Memory B cell (primary cell): ENCODE data around the gene PRAMEF12.

ENCODE experiments used
- ATAC-seq: fragments of 150-1000 bp; cut with Tn5 transposase; 2 replicates; pipeline ENCODE4 v1.10.0; 2021; ENCODE audit warnings: low read depth, mild to moderate bottlenecking, moderate library complexity
- DNase-seq, 2 donors: peaks; one replicate each; pipeline ENCODE4 v3.0.0; 2022; ENCODE audit warnings: low spot score in 2 of 2
- H3K27ac Mint-ChIP-seq: one replicate; pipeline ENCODE4 v1.8.0; 2022; ENCODE audit warnings: mild to moderate bottlenecking, moderate library complexity, mixed read lengths
- H3K27me3 Mint-ChIP-seq: one replicate; pipeline ENCODE4 v1.8.0; 2022; ENCODE audit warnings: mixed read lengths
- H3K36me3 Mint-ChIP-seq: one replicate; pipeline ENCODE4 v1.8.0; 2022; ENCODE audit warnings: mild to moderate bottlenecking, mixed read lengths
- H3K4me1 Mint-ChIP-seq: one replicate; pipeline ENCODE4 v1.8.0; 2022; ENCODE audit warnings: mixed read lengths
- H3K4me3 Mint-ChIP-seq: one replicate; pipeline ENCODE4 v1.8.0; 2022; ENCODE audit warnings: mild to moderate bottlenecking, moderate library complexity, mixed read lengths
- H3K9me3 Mint-ChIP-seq: one replicate; pipeline ENCODE4 v1.8.0; 2022; ENCODE audit warnings: mixed read lengths

Gene PRAMEF12

DNA sequence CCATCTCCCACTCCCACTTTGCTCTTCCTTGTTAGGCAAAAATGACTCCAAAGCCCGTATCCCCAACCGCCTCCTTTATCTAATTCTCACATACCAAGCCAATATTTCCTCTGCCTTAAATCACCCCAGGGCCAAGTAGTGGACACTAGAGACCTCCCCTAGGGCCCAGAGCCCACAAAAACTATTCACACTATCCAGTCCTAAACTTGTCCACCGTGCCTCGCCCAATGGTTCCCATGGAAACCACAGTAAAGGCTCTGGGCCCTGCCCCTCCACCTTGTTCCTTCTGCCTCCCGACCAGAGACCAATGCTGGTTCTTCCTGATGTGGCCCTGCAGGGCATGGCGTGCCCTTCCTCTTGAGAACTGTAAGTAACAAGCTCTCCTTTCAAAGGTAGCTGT is 15.7 kb upstream of the PRAMEF12 start:
- peaks cover 9% of the 10 kb centered on the region for H3K27me3 Mint-ChIP-seq

DNA sequence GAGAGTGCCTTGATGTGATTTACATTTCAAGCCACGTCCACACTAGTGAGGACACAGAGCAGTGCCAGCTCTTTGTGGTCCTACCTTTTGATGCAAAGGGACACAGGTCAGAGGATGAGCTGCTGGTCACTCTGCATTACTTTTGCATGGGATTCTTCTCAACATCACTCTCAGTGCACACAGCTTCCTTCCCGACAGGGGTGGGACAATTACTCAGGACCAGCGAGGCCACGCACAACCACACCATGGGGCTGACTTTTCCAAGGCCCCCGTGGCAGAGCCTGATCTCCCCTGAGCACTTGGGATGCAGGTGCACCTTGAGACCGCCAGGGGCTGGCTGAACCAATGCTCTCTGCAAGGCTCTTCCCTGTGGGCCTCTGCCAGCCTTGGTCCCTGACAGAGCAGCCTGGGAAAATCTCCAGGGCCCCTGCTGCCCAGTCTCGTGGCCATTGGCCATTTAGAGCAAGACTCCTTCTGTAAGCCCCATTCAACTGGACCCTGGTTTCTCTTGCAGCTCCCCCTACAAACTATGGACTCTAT is 13.2 kb upstream of the PRAMEF12 start:
- Mint-ChIP-seq H3K36me3 (no peaks in the 10 kb centered on the region), H3K9me3 (no peaks in the 10 kb centered on the region), H3K27ac (no peak overlapping the region), H3K27me3 (peaks cover 8% of the 10 kb centered on the region), H3K4me3 (no peak overlapping the region), H3K4me1 (no peaks in the 10 kb centered on the region)
- ATAC-seq (no peak), DNase-seq (no peak)

More for the DNA sequence above, 15.7 kb upstream of the PRAMEF12 start:
- no peaks in the 10 kb centered on the region for H3K36me3 Mint-ChIP-seq
- no peaks in the 10 kb centered on the region for H3K9me3 Mint-ChIP-seq
- DNase-seq (no peak), ATAC-seq (no peak)
- H3K27ac Mint-ChIP-seq: no peak overlapping the region
- no peaks in the 10 kb centered on the region for H3K4me1 Mint-ChIP-seq
- no peak overlapping the region for H3K4me3 Mint-ChIP-seq

DNA sequence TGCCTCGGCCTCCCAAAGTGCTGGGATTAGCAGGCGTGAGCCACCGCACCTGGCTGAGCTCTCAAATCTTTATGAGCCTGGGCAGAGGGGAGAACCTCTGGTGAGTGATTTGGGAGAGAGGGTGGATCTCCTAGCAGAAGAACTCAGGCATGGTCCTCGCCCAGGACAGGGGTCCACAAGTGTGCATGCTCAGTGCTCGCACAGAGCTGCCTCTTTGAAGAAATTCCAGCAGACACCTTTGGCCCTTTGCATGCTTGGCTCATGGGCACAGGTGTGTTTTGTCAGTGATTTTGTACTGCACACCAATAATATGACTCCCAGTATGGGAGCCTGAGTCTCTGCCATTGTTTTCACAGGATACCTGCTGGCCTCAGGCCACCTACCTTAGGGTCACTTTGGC is 11.8 kb upstream of the PRAMEF12 start:
- no peak for DNase-seq
- no peak for ATAC-seq
- Mint-ChIP-seq H3K4me1 (no peaks in the 10 kb centered on the region), H3K27ac (no peak overlapping the region), H3K27me3 (peaks cover 8% of the 10 kb centered on the region), H3K36me3 (no peaks in the 10 kb centered on the region), H3K9me3 (no peaks in the 10 kb centered on the region), H3K4me3 (no peak overlapping the region)

DNA sequence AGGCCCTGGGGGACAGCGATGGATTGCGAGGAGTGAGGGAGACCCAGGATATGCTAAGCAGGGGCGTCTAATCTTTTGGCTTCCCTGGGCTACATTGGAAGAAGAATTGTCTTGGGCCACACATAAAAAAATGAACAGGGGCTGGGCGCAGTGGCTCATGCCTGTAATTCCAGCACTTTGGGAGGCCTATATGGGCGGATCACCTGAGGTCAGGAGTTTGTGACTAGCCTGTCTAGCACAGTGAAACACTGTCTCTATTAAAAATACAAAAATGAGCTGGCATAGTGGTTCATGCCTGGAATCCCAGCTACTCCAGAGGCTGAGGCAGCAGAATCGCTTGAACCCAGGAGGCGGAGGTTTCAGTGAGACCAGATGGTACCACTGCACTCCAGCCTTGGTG is 10.8 kb upstream of the PRAMEF12 start:
- Mint-ChIP-seq H3K4me3 (no peak overlapping the region), H3K9me3 (no peaks in the 10 kb centered on the region), H3K36me3 (no peaks in the 10 kb centered on the region), H3K27me3 (peaks cover 7% of the 10 kb centered on the region), H3K4me1 (no peaks in the 10 kb centered on the region), H3K27ac (no peak overlapping the region)
- ATAC-seq (no peak), DNase-seq (no peak)

DNA sequence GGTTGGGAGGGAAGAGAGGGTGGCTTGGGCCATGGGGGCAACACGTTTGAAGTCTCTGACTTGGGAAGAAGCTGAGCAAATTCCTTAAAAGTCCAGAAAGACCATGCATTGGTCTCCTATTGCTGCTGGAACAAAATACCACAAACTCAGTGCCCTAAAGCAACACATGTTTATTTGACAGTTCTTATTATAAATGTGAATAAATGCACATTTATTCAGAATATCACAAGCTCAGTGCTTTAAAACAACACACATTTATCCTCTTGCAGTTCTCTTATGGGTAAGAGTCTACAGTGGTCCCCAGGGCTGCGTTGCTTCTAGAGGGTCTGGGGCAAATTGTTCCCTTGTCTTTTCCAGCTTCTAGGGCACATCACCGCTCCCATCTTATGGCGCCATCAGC is 10.1 kb upstream of the PRAMEF12 start:
- no peaks in the 10 kb centered on the region for H3K4me1 Mint-ChIP-seq
- ATAC-seq (no peak), DNase-seq (no peak)
- peaks cover 10% of the 10 kb centered on the region for H3K27me3 Mint-ChIP-seq
- H3K9me3 Mint-ChIP-seq: no peaks in the 10 kb centered on the region
- H3K36me3 Mint-ChIP-seq: no peaks in the 10 kb centered on the region
- no peak overlapping the region for H3K27ac Mint-ChIP-seq
- H3K4me3 Mint-ChIP-seq: no peak overlapping the region

DNA sequence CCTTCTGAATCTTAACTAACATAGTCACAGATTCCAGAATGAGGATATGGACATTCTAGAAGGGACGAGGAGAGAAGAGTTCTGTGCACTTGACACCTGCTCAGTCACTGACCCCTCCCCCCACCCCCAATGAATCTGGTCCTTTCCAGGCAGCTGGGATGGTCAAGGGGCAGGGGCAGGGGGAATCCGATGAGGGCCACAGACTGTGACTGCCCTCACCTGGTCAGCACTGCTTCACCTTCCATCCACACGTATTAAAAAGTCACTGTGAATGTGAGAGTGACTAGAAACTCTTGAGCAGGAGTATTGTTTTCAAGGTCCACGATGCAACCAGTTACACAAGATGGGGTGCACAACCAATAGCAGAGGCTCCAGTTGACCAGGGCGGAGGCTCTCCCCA is 9.5 kb upstream of the PRAMEF12 start:
- no peaks in the 10 kb centered on the region for H3K4me1 Mint-ChIP-seq
- ATAC-seq: no peak
- no peaks in the 10 kb centered on the region for H3K9me3 Mint-ChIP-seq
- no peaks in the 10 kb centered on the region for H3K36me3 Mint-ChIP-seq
- DNase-seq: no peak
- peaks cover 10% of the 10 kb centered on the region for H3K27me3 Mint-ChIP-seq
- H3K27ac Mint-ChIP-seq: no peak overlapping the region
- H3K4me3 Mint-ChIP-seq: no peak overlapping the region

DNA sequence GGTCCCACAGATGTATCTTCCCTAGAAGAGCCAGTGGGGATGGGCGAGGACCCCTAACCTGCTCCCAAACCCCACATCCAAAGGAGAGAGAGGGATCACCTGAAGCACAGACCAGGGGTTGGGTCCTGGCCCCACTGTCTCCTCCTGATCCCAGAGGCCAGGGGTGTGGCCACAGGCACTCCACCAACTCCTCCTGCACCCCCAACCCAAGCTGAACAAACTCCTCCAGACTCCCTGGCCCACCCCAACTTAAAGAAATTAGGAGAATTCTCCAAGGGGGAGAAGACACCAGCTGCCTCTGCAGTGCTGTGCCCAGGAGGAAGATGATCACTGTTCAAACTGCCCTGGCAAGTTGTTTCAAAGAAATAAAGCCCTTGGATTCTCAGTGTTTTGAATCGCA is 4.5 kb upstream of the PRAMEF12 start:
- ATAC-seq: no peak
- no peak for DNase-seq
- H3K9me3 Mint-ChIP-seq: no peaks in the 10 kb centered on the region
- no peak overlapping the region for H3K4me3 Mint-ChIP-seq
- no peaks in the 10 kb centered on the region for H3K4me1 Mint-ChIP-seq
- no peaks in the 10 kb centered on the region for H3K36me3 Mint-ChIP-seq
- peaks cover 16% of the 10 kb centered on the region for H3K27me3 Mint-ChIP-seq
- H3K27ac Mint-ChIP-seq: no peak overlapping the region

DNA sequence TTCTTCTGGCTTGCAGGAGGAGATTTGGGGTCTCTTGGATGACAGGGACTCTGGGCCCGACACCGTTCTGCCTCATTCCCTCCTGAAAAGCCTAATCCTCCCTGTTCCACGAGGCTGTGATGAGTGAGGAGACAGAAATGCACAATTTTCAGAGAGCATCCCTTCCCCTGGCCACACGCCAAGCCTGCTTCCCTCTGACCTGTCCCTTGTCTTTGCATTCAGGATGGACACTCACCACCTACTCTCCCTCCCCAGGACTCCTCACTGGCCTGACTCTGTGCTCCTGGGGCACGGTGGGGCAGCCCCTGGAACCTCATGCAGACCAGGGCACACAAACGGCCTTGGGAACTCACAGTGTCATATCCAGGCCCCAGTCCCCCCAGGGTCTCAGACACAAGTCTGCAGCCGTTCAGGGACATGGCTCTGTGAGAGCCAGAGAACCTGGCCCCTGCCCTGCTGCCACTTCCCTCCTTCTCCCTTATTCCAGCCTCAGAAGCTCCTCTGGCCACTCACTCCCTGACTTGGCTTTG is 3.5 kb upstream of the PRAMEF12 start:
- ATAC-seq (no peak), DNase-seq (no peak)
- no peaks in the 10 kb centered on the region for H3K4me1 Mint-ChIP-seq
- H3K27me3 Mint-ChIP-seq: peaks cover 16% of the 10 kb centered on the region
- H3K9me3 Mint-ChIP-seq: no peaks in the 10 kb centered on the region
- no peaks in the 10 kb centered on the region for H3K36me3 Mint-ChIP-seq
- H3K4me3 Mint-ChIP-seq: no peak overlapping the region
- H3K27ac Mint-ChIP-seq: no peak overlapping the region

DNA sequence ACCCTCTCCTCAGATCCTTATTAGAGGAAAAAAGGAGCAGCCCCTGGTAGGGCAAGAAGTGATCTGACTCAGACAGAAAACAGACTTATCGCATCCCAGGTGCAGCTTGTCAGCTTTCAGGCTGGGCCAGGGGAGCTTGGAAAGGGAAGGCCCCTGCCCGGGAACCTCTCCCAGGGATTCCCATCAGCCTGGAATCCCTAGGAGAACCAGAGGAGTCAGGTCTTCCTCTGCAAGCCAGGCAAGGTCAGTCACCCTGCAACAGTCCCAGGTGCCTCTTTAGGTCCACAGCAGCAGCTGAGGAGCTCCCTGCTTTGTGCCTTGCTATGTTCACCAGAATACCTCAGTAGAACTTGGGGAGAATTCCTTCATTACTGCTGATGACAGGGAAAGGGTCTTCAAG is 2.9 kb upstream of the PRAMEF12 start:
- ATAC-seq: no peak
- Mint-ChIP-seq H3K9me3 (no peaks in the 10 kb centered on the region), H3K36me3 (no peaks in the 10 kb centered on the region), H3K27ac (no peak overlapping the region), H3K4me1 (no peaks in the 10 kb centered on the region), H3K27me3 (peaks cover 16% of the 10 kb centered on the region), H3K4me3 (no peak overlapping the region)
- no peak for DNase-seq

DNA sequence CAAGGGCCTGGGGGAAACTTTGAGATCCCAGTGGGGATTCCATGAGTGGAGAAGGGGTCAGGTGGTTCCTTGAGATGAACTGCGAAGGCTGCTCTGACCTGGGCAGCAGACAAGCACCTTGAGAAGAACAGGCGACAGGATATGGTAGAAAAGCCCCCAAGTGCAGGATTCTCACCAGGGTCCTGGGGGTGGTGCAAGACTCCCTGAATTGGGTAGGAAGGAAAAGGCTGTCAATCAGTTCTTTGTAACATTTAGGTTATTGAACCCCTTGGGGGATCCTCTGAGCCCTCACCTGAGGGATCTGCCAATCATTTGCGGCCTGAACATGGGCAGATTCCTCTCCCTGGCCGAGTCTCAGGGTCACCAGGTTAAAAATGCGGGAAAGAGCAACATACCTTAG is 2.4 kb upstream of the PRAMEF12 start:
- no peak overlapping the region for H3K4me3 Mint-ChIP-seq
- peaks cover 16% of the 10 kb centered on the region for H3K27me3 Mint-ChIP-seq
- H3K27ac Mint-ChIP-seq: no peak overlapping the region
- H3K4me1 Mint-ChIP-seq: no peaks in the 10 kb centered on the region
- no peak for DNase-seq
- ATAC-seq: no peak
- H3K9me3 Mint-ChIP-seq: no peaks in the 10 kb centered on the region
- H3K36me3 Mint-ChIP-seq: no peaks in the 10 kb centered on the region

DNA sequence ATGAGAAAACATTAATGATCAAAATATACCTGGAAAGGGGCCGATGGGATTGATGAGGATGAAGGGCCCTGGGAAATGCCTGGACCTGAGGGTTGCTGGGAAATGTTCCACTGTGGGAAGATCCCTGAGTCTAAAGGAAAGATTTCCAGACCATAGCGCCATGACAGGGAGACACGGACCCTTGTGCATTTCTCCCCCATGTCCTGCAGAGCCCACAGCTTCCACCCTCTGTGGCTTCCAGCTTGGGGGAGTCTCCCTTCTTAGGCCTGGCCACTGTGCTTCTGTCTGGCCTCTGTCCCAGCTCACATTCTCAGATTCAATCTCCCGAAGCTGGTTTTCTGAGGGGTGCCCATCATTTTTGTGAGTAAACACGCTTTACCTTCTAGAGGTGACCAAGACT is 1.0 kb upstream of the PRAMEF12 start:
- no peaks in the 10 kb centered on the region for H3K4me1 Mint-ChIP-seq
- H3K36me3 Mint-ChIP-seq: no peaks in the 10 kb centered on the region
- DNase-seq: no peak
- no peak for ATAC-seq
- no peak overlapping the region for H3K27ac Mint-ChIP-seq
- H3K4me3 Mint-ChIP-seq: no peak overlapping the region
- no peaks in the 10 kb centered on the region for H3K9me3 Mint-ChIP-seq
- H3K27me3 Mint-ChIP-seq: peaks cover 15% of the 10 kb centered on the region

DNA sequence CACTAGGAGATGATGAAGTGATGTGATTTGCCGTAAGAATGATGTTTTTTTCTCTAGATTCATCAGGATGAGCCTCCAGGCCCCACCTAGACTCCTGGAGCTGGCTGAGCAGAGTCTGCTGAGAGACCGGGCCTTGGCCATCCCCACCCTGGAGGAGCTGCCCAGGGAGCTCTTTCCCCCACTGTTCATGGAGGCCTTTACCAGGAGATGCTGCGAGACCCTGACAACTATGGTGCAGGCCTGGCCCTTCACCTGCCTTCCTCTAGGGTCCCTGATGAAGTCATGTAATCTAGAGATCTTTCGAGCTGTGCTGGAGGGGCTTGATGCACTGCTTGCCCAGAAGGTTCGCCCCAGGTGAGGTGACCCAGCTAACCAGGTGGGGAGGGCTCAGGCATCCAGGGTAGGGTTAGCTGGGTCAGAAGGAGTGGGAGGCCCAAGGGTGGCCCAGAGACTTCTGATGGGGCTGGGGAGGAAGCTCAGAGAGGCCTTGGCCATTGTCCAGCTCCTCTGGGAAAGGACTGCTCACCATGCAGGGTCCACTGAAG is 1.3 kb downstream of the PRAMEF12 start:
- no peak for ATAC-seq
- no peaks in the 10 kb centered on the region for H3K36me3 Mint-ChIP-seq
- no peak for DNase-seq
- no peak overlapping the region for H3K27ac Mint-ChIP-seq
- peaks cover 12% of the 10 kb centered on the region for H3K27me3 Mint-ChIP-seq
- H3K4me3 Mint-ChIP-seq: no peak overlapping the region
- H3K9me3 Mint-ChIP-seq: no peaks in the 10 kb centered on the region
- no peaks in the 10 kb centered on the region for H3K4me1 Mint-ChIP-seq

DNA sequence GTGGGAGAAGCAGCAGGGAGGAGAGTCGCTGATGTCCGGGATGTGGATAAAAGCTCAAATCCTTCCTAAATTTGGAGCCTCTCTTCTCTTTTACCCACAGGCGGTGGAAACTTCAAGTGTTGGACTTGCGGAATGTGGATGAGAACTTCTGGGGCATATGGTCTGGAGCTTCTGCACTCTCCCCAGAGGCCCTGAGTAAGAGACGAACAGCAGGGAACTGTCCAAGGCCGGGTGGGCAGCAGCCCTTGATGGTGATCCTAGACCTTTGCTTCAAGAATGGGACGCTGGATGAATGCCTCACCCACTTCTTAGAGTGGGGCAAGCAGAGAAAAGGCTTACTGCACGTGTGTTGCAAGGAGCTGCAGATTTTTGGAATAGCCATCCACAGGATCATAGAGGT is 1.9 kb downstream of the PRAMEF12 start:
- no peak for ATAC-seq
- Mint-ChIP-seq H3K36me3 (no peaks in the 10 kb centered on the region), H3K9me3 (no peaks in the 10 kb centered on the region), H3K27ac (no peak overlapping the region), H3K4me1 (no peaks in the 10 kb centered on the region), H3K4me3 (no peak overlapping the region), H3K27me3 (peaks cover 7% of the 10 kb centered on the region)
- DNase-seq: no peak

DNA sequence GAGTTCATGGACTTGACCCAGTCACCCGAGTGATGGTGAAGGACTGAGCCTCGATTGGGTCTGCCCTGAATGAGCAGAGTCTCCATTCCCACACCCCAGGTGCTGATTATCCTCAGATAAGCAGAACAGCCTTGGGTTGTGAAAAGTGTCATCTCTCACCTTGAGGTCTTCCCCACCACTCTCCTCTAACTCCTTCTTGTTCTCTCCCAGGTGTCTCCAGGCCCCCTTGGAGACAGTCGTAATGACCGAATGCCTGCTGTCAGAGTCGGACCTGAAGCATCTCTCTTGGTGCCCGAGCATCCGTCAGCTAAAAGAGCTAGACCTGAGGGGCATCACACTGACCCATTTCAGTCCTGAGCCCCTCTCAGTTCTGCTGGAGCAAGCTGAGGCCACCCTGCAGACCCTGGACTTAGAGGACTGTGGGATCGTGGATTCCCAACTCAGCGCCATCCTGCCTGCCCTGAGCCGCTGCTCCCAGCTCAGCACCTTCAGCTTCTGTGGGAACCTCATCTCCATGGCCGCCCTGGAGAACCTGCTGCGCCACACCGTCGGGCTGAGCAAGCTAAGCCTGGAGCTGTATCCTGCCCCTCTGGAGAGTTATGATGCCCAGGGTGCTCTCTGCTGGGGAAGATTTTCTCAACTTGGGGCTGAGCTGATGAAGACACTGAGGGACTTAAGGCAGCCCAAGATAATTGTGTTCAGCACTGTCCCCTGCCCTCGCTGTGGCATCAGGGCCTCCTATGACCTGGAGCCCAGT is 3.4 kb downstream of the PRAMEF12 start:
- no peak overlapping the region for H3K27ac Mint-ChIP-seq
- DNase-seq: no peak
- peaks cover 5% of the 10 kb centered on the region for H3K27me3 Mint-ChIP-seq
- H3K4me3 Mint-ChIP-seq: no peak overlapping the region
- no peaks in the 10 kb centered on the region for H3K9me3 Mint-ChIP-seq
- no peak for ATAC-seq
- H3K36me3 Mint-ChIP-seq: no peaks in the 10 kb centered on the region
- no peaks in the 10 kb centered on the region for H3K4me1 Mint-ChIP-seq

DNA sequence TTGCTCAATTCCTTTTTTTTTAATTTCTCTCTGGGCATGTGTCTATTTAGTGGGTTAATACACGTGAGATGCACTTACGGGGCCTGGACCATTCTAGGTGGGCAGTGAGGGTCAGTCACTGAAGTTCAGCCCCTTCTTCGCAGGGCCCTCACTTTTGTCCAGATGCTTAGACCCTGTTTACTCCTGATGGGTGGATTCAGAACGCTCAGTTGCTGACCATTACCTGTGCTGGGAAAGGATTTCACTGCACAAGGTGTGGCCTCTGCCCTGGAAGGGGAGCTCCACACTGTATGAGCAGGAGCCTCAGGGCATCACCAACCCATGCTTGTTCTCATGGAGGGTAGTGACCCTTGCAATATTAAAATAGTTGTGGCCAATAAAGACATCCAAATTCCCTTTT is 4.5 kb downstream of the PRAMEF12 start:
- Mint-ChIP-seq H3K9me3 (no peaks in the 10 kb centered on the region), H3K27me3 (peaks cover under 1% of the 10 kb centered on the region), H3K4me1 (no peaks in the 10 kb centered on the region), H3K27ac (no peak overlapping the region), H3K4me3 (no peak overlapping the region), H3K36me3 (no peaks in the 10 kb centered on the region)
- DNase-seq (no peak), ATAC-seq (no peak)
